GM12892 (cell line): Measurements from ENCODE around the gene DENND1C.

ENCODE experiments used
- POLR2A ChIP-seq: IDR thresholded peaks from 2 replicates; pipeline ENCODE4 v1.6.1; 2011; ENCODE audit warnings: low read depth, low read length, control low read depth
- POLR2AphosphoS5 ChIP-seq: IDR thresholded peaks from 2 replicates; pipeline ENCODE4 v1.6.1; 2011; ENCODE audit warnings: low read depth, low read length, control low read depth
- TAF1 ChIP-seq: IDR thresholded peaks from 2 replicates; pipeline ENCODE4 v1.6.1; 2011; ENCODE audit warnings: low read depth, mild to moderate bottlenecking, control low read depth, low read length, borderline replicate concordance

- peak; percentile 18; the same call in 1 of the 2 replicates for TF ChIP-seq POLR2AphosphoS5
- peak; percentile 28; the same call in 1 of the 2 replicates for TF ChIP-seq POLR2A
- peak; percentile 21; the same call in 1 of the 2 replicates for TF ChIP-seq TAF1
Measured at GRCh38 chr19:6516018-6516658, 34.6 kb upstream of the DENND1C start.
